Measurements from ENCODE around the gene PEMT.
"Not testable (repeated sequence)": the region's sequence is repeated elsewhere in the genome, so short reads cannot be mapped to it uniquely, and the experiment has no call there.

The PEMT gene

DNA sequence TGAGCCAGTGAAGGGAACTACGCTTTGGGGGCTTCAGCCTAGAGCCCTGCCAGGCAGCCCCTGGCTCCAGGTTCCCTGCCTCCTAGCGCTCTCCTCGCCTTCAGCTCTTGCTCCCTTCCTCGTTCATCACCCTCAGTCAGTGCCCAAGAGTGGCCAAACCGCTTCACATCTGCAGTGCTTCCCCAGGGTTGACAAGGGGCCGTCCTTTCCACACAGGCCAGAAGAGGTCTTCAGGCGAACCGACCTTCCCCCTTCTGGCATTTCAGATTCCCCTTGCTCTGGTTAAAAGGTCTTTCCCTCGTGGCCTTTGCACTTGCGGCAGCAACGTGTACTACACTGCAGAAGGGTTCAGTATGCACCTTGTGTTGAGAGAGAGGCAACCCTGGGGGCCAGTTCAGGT, 99.4 kb downstream of the PEMT start:
- no peak for TF ChIP-seq Cebpa-rat (IDR thresholded peaks at IDR 0.05)
- peaks cover 26 to 58% (median 41%) of the 10 kb centered on the region in 11 experiments for H3K36me3 ChIP-seq
- H3K27ac ChIP-seq = peak overlapping the region in 3 of 11 experiments; percentile 3 to 7 (median 5); a peak in 4 of 22 replicates
- H3K4me3 ChIP-seq = 0 out of 20 replicates have a peak overlapping the region, but pooled peaks of 2 of the 10 experiments have one; percentile 3 to 24
- peak overlapping the region in 5 of 11 experiments; percentile 14 to 48 (median 29); a peak in 5 of 22 replicates for H3K9ac ChIP-seq
- peaks cover 21 to 33% (median 27%) of the 10 kb centered on the region in 11 experiments for H3K27me3 ChIP-seq
- H3K4me1 ChIP-seq = peaks cover 52 to 92% (median 78%) of the 10 kb centered on the region in 10 experiments
- H4K20me1 ChIP-seq = peaks cover 43 to 87% (median 66%) of the 10 kb centered on the region in 11 experiments; a peak in 21 of 22 replicates
- H3K9me3 ChIP-seq (replicated peaks in 1 of 11) = no peaks in the 10 kb centered on the region
- H3K4me2 ChIP-seq = peak overlapping the region in 10 of 11 experiments; percentile 60 to 99 (median 98); a peak in 18 of 22 replicates

DNA sequence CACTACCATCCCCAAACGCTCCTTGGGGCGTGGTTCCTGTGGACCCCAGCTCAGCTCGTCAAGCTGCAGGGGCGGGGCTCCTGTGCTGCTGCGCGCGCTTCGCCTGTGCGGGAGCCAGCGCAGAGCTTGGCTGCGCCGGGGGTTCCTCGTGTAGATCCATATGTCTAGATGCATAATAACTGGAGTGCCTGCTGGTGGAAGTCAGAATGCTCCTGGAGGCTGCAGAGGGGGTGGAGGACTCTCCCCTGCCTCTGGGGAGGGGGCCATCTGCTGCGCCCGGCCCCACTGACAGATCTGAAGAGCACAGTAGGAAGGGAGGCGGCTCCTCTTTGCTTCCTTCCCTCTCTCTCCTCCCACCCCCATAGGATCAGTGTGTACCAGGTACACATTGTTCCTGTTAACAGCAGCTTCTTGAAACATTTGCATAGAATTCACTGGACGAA, 99.9 kb downstream of the PEMT start:
- Histone ChIP-seq H3K9ac (peak overlapping the region in 7 of 11 experiments; percentile 14 to 48 (median 29); a peak in 8 of 22 replicates), H3K4me1 (peaks cover 50 to 89% (median 76%) of the 10 kb centered on the region in 10 experiments), H4K20me1 (peaks cover 43 to 87% (median 67%) of the 10 kb centered on the region in 11 experiments; a peak in 21 of 22 replicates), H3K27ac (peak overlapping the region in 3 of 11 experiments; percentile 3 to 7 (median 5); a peak in 4 of 22 replicates), H3K27me3 (peaks cover 21 to 32% (median 27%) of the 10 kb centered on the region in 11 experiments), H3K4me3 (peak overlapping the region in 4 of 10 experiments; percentile 3 to 30 (median 21); a peak in 2 of 20 replicates), H3K9me3 (replicated peaks in 1 of 11) (peaks cover 0 to 2% (median 0%) of the 10 kb centered on the region in 11 experiments; a peak in 7 of 22 replicates), H3K36me3 (peaks cover 27 to 63% (median 43%) of the 10 kb centered on the region in 11 experiments), H3K4me2 (peak overlapping the region; percentile 52 to 99 (median 98))
- TF ChIP-seq Cebpa-rat (IDR thresholded peaks at IDR 0.05) = no peak

DNA sequence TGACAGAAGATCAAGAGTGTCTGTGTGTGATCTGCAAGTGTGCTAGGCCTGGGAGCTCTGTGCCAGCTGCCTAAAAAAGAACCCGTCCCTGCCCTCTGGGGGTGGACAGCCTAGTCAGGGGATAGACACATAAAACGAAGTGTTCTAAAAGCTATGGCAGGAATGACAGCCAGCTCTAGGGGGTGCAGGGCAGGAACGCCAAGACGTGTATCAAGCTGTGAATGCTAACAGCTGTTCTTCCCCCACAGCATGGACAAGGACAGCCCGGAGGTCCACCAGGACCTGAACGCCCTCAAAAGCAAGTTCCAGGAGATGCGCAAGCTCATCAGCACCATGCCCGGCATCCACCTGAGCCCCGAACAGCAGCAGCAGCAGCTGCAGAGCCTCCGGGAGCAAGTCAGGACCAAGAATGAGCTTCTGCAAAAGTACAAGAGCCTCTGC, 100.5 kb downstream of the PEMT start:
- H3K4me2 ChIP-seq = peak overlapping the region; percentile 52 to 99 (median 98)
- H4K20me1 ChIP-seq = peaks cover 43 to 92% (median 70%) of the 10 kb centered on the region in 11 experiments; a peak in 21 of 22 replicates
- no peak for TF ChIP-seq Cebpa-rat (IDR thresholded peaks at IDR 0.05)
- H3K27me3 ChIP-seq = peaks cover 17 to 27% (median 24%) of the 10 kb centered on the region in 11 experiments
- peak overlapping the region in 2 of 11 experiments; percentile 29 to 48; a peak in 2 of 22 replicates for H3K9ac ChIP-seq
- H3K36me3 ChIP-seq = peaks cover 31 to 68% (median 48%) of the 10 kb centered on the region in 11 experiments
- H3K4me3 ChIP-seq = peak overlapping the region in 3 of 10 experiments; percentile 3 to 30 (median 24); a peak in 2 of 20 replicates
- no peak overlapping the region for H3K27ac ChIP-seq
- peaks cover 0 to 6% (median 0%) of the 10 kb centered on the region in 11 experiments; a peak in 8 of 22 replicates for H3K9me3 ChIP-seq (replicated peaks in 1 of 11)
- peaks cover 50 to 91% (median 76%) of the 10 kb centered on the region in 10 experiments for H3K4me1 ChIP-seq

DNA sequence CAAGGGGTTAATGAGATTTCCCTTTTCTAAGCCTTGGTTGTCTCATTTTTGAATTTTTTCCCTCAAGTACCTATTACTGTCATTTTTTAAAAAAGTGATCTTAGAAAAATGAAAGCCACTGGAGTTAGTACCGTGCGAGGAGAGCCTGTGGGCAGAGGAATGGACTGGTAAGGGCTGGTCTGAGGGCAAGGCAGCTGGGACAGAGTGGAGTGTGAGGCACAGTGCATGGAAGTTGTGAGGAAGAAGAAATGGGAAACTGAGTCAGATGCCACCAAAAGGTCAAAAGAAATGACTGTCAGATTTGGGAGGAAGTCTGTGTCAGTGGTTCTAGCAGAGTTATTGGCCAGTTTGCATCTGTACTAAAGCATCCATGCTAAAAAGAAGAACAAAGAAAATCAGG, 103.5 kb downstream of the PEMT start:
- no peak overlapping the region for H3K4me3 ChIP-seq
- no peaks in the 10 kb centered on the region; a peak in 2 of 22 replicates for H3K27me3 ChIP-seq
- no peak for TF ChIP-seq Cebpa-rat (IDR thresholded peaks at IDR 0.05)
- peaks cover 34 to 89% (median 76%) of the 10 kb centered on the region in 11 experiments; a peak in 21 of 22 replicates for H4K20me1 ChIP-seq
- 0 out of 22 replicates have a peak overlapping the region, but pooled peaks of 1 of the 11 experiments have one; percentile 12 for H3K4me2 ChIP-seq
- H3K9me3 ChIP-seq (replicated peaks in 1 of 11) = peaks cover 0 to 10% (median 0%) of the 10 kb centered on the region in 11 experiments; a peak in 8 of 22 replicates
- H3K27ac ChIP-seq = no peak overlapping the region
- peaks cover 45 to 86% (median 66%) of the 10 kb centered on the region in 10 experiments for H3K4me1 ChIP-seq
- no peak overlapping the region for H3K9ac ChIP-seq
- peaks cover 39 to 87% (median 65%) of the 10 kb centered on the region in 11 experiments for H3K36me3 ChIP-seq

DNA sequence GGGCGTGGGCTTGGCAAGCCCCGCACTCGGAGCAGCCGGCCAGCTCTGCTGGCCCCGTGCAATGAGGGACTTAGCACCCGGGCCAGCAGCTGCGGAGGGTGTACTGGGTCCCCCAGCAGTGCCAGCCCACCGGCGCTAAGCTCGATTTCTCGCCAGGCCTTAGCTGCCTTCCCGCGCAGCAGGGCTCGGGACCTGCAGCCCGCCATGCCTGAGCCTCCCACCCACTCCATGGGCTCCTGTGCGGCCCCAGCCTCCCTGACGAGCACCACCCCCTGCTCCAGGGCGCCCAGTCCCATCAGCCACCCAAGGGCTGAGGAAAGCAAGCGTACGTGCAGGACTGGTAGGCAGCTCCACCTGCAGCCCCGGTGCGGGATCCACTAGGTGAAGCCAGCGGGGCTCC, 105.1 kb downstream of the PEMT start:
- H3K27me3 ChIP-seq, H3K9ac ChIP-seq, H3K27ac ChIP-seq, H3K4me2 ChIP-seq, H3K4me3 ChIP-seq: not testable (repeated sequence)
- Histone ChIP-seq H3K4me1 (peaks cover 49 to 83% (median 64%) of the 10 kb centered on the region in 10 experiments), H3K9me3 (replicated peaks in 1 of 11) (peaks cover 0 to 10% (median 0%) of the 10 kb centered on the region in 11 experiments; a peak in 8 of 22 replicates), H4K20me1 (peaks cover 34 to 88% (median 76%) of the 10 kb centered on the region in 11 experiments; a peak in 21 of 22 replicates), H3K36me3 (peaks cover 27 to 84% (median 59%) of the 10 kb centered on the region in 11 experiments)

DNA sequence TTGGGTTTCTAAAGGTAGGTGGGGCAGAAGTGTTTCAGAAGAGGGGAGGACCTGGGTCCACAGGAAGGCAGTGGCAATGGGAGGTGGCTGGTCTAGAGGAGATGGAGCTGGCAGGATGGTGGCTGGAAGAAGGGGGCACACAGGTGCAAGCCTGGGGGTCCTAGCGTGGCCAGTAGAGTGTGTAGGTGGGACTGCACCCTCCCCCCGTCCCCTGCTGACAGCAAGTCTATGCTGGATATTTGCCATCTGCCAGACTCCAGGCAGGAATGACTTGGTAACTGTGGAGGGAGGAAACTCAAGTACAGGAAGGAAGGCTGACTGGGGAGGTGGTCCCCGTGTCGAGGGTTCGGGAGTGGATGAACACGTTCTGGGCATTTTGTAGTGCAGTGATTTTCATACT, 106.1 kb downstream of the PEMT start:
- Histone ChIP-seq H3K36me3 (peaks cover 27 to 91% (median 61%) of the 10 kb centered on the region in 11 experiments), H3K4me3 (no peak overlapping the region), H3K27me3 (no peaks in the 10 kb centered on the region; a peak in 1 of 22 replicates), H3K4me1 (peaks cover 49 to 83% (median 64%) of the 10 kb centered on the region in 10 experiments), H3K27ac (no peak overlapping the region), H3K9ac (no peak overlapping the region), H3K9me3 (replicated peaks in 1 of 11) (peaks cover 0 to 10% (median 0%) of the 10 kb centered on the region in 11 experiments; a peak in 8 of 22 replicates), H4K20me1 (peaks cover 28 to 86% (median 75%) of the 10 kb centered on the region in 11 experiments; a peak in 20 of 22 replicates), H3K4me2 (no peak overlapping the region; a peak in 2 of 22 replicates)
- no peak for TF ChIP-seq Cebpa-rat (IDR thresholded peaks at IDR 0.05)

DNA sequence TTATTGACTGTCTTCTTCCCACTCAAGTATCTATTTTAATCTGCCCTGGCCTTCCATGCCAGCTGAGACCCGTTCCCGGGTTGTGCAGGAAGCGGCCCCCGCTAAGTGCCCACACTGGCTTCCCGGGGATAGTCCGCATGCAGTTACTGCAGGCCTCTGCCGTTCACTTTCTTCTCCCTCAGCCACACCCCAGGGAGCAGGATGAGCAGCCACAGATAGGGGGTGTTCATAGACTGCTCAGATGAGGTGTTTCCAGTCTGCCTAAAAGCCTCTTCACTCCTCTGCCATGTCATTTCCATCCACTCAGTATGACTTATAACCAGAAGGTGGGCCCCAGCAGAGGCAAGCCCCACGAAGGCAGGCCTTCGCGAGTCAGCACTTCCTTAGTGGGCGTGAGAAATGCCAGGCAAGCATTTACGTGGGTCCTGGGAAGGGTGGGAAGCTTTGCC, 107.0 kb downstream of the PEMT start:
- Histone ChIP-seq H3K4me2 (peak overlapping the region; percentile 62 to 86 (median 81)), H3K36me3 (peaks cover 29 to 93% (median 63%) of the 10 kb centered on the region in 11 experiments), H3K27ac (peak overlapping the region in 10 of 11 experiments; percentile 6 to 56 (median 34); a peak in 15 of 22 replicates), H3K27me3 (no peaks in the 10 kb centered on the region), H3K4me1 (peaks cover 53 to 83% (median 64%) of the 10 kb centered on the region in 10 experiments), H4K20me1 (peaks cover 28 to 84% (median 68%) of the 10 kb centered on the region in 11 experiments; a peak in 20 of 22 replicates), H3K9me3 (replicated peaks in 1 of 11) (peaks cover 0 to 10% (median 0%) of the 10 kb centered on the region in 11 experiments; a peak in 8 of 22 replicates), H3K9ac (peak overlapping the region in 10 of 11 experiments; percentile 6 to 57 (median 27); a peak in 11 of 22 replicates), H3K4me3 (peak overlapping the region in 3 of 10 experiments; percentile 5 to 16 (median 11); a peak in 2 of 20 replicates)
- no peak for TF ChIP-seq Cebpa-rat (IDR thresholded peaks at IDR 0.05)

DNA sequence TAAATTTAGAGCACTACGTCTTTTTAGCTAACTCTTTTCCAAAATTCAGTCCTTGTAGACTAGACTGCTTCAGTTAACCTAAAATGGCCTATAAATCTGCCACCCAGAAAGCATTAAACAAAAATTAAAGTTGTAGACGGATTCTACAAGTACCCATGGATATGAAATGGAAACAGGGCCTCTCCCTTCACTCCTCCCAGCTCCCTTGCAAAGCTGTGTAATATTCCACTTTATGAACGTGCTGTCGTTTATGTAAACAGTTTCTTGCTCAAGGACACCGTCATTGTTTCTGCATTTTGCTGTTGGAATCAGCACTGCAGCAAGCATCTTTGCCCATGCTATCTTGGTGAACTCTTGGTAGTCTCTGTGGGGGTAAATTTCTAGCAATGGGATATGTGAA, 109.6 kb downstream of the PEMT start:
- H3K4me1 ChIP-seq = peaks cover 69 to 82% (median 78%) of the 10 kb centered on the region in 10 experiments
- H4K20me1 ChIP-seq = peaks cover 28 to 66% (median 55%) of the 10 kb centered on the region in 11 experiments; a peak in 20 of 22 replicates
- peak overlapping the region in 1 of 11 experiments; percentile 52; a peak in 1 of 22 replicates for H3K9ac ChIP-seq
- no peaks in the 10 kb centered on the region for H3K27me3 ChIP-seq
- no peak for TF ChIP-seq Cebpa-rat (IDR thresholded peaks at IDR 0.05)
- H3K4me3 ChIP-seq = no peak overlapping the region
- H3K27ac ChIP-seq = no peak overlapping the region
- peaks cover 16 to 81% (median 48%) of the 10 kb centered on the region in 11 experiments; a peak in 21 of 22 replicates for H3K36me3 ChIP-seq
- H3K9me3 ChIP-seq (replicated peaks in 1 of 11) = peaks cover 0 to 10% (median 0%) of the 10 kb centered on the region in 11 experiments; a peak in 8 of 22 replicates
- peak overlapping the region in 5 of 11 experiments; percentile 1 to 86 (median 15); a peak in 2 of 22 replicates for H3K4me2 ChIP-seq

Measured in BLaER1 treated with 17β-estradiol and CSF1 and Interleukin-3, amounts not matched to agents 10 nM and 100 nM (cell line).